K562 (cell line): Measurements from ENCODE around the gene TNFRSF13B. TPM values are rescaled to one million over a fixed set of nuclear protein-coding genes. Genes with fewer than 3 reads are reported as not detected.
A peak's percentile ranks its signal among the peaks of the same experiment; 100 is the strongest.

Source experiments
- ATAC-seq: fragments of 200-7000 bp; cut with Tn5 transposase; 3 replicates; pipeline ENCODE4 v1.9.1; 2020; ENCODE audit warnings: moderate library complexity
- BruUV-seq: library from RNA; stranded (reverse); fragments of 400-500 nt; replicated peaks from 2 replicates; lab custom pipeline; 2021; lab: Mats Ljungman, UMichigan
- CTCF ChIA-PET: fragments of 300-600 bp; formaldehyde crosslinking; extraction: SDS; loops from one replicate; lab custom pipeline; 2021; ENCODE audit warnings: low intra/inter-chr PET ratio; lab: Yijun Ruan, JAX
- POLR2A ChIA-PET: fragments of 300-600, 350-650 bp; sonication (Branson Sonifier 250); formaldehyde crosslinking; extraction: SDS; loops from one replicate; lab custom pipeline; 2021; ENCODE audit warnings: antibody characterized with exemption, inconsistent platforms; lab: Yijun Ruan, JAX
- DNase-seq, 4 experiments: peaks; one replicate each; pipeline versions ENCODE4 v3.0.0 to v3.0.0-alpha.2; 2011 to 2018; ENCODE audit warnings: low spot score in 3 of 4, mixed read lengths in 3 of 4; ENCODE audit errors: extremely low read depth in 1 of 4
- FAIRE-seq: peaks from 2 replicates; lab custom pipeline; 2011; peaks lifted over from hg19 to GRCh38; lab: Jason Lieb, UNC
- H2AFZ ChIP-seq: 2 replicates; pipeline ENCODE4 v1.6.0; 2011; ENCODE audit warnings: low read depth, low read length, control low read depth, inconsistent platforms
- H3K27ac ChIP-seq: fragments of 200-600 bp; 3 replicates; pipeline ENCODE4 v1.8.0; 2011; ENCODE audit warnings: low read depth, mild to moderate bottlenecking, control low read depth, inconsistent platforms, low read length, moderate library complexity, mixed read lengths; ENCODE audit errors: extremely low read depth
- H3K27me3 ChIP-seq, 2 experiments: fragments of 300-600 bp in 1 of 2; 2 replicates in 1 of 2; 3 replicates in 1 of 2; pipeline versions ENCODE4 v1.6.0 to v1.8.0; 2011; ENCODE audit warnings: inconsistent platforms in 2 of 2, low read length in 2 of 2, mild to moderate bottlenecking in 1 of 2, mixed read lengths in 1 of 2, moderate library complexity in 1 of 2; ENCODE audit not compliant: control insufficient read depth in 2 of 2, insufficient read depth in 2 of 2
- H3K36me3 ChIP-seq: fragments of 300-600 bp; 3 replicates; pipeline ENCODE4 v1.8.0; 2011; ENCODE audit warnings: mild to moderate bottlenecking, low read length, inconsistent platforms; ENCODE audit not compliant: control insufficient read depth, insufficient read depth
- H3K4me1 ChIP-seq, 2 experiments: fragments of 200-600 bp in 1 of 2; replicated peaks in 1 of 2; 2 replicates in 1 of 2; 3 replicates in 1 of 2; pipeline versions ENCODE4 v1.5.1 to v1.8.0; 2011; ENCODE audit warnings: inconsistent platforms in 2 of 2, low read length in 2 of 2, mild to moderate bottlenecking in 1 of 2, mixed read lengths in 1 of 2, moderate library complexity in 1 of 2; ENCODE audit not compliant: control insufficient read depth in 2 of 2, insufficient read depth in 2 of 2
- H3K4me2 ChIP-seq: 2 replicates; pipeline ENCODE4 v1.6.1; 2011; ENCODE audit warnings: low read length, control low read depth, inconsistent platforms, mixed read lengths; ENCODE audit not compliant: insufficient read depth
- H3K4me3 ChIP-seq: fragments of 200-600 bp; sonication (generic), shearing (Covaris generic); 2 replicates; pipeline ENCODE4 v1.5.1; 2016; ENCODE audit warnings: control low read depth, inconsistent platforms
- H3K79me2 ChIP-seq: fragments of 200-600 bp; 3 replicates; pipeline ENCODE4 v1.8.0; 2011; ENCODE audit warnings: low read length, inconsistent platforms; ENCODE audit not compliant: control insufficient read depth, insufficient read depth
- H3K9ac ChIP-seq, 2 experiments: 2 replicates each; pipeline versions ENCODE4 v1.6.0 to v1.6.1; 2011; ENCODE audit warnings: low read depth in 2 of 2, low read length in 2 of 2, control low read depth in 1 of 2, inconsistent platforms in 1 of 2, mild to moderate bottlenecking in 1 of 2, mixed read lengths in 1 of 2; ENCODE audit not compliant: insufficient read depth in 1 of 2
- H3K9me1 ChIP-seq: one replicate; pipeline ENCODE4 v1.6.0; 2011; ENCODE audit warnings: inconsistent platforms, mild to moderate bottlenecking, low read length, moderate library complexity; ENCODE audit not compliant: control insufficient read depth, insufficient read depth
- H3K9me3 ChIP-seq: replicated peaks from 2 replicates; pipeline ENCODE4 v1.5.1; 2011; ENCODE audit warnings: low read depth, low read length, inconsistent platforms; ENCODE audit not compliant: control insufficient read depth, insufficient read depth
- H4K20me1 ChIP-seq: replicated peaks from 2 replicates; pipeline ENCODE4 v1.6.1; 2011; ENCODE audit warnings: low read length, inconsistent platforms, mixed read lengths; ENCODE audit not compliant: control insufficient read depth, insufficient read depth
- DDX20 ChIP-seq: fragments of 450-650 bp; IDR thresholded peaks from 2 replicates; pipeline ENCODE4 v1.6.1; 2016; ENCODE audit warnings: missing genetic modification characterization, low read depth, mild to moderate bottlenecking, missing compliant biosample characterization, moderate library complexity
- EHMT2 ChIP-seq: fragments of 450-650 bp; IDR thresholded peaks from 2 replicates; pipeline ENCODE4 v1.6.1; 2018; ENCODE audit warnings: antibody characterized with exemption
- HDAC2 ChIP-seq: fragments of 450-650 bp; IDR thresholded peaks from 2 replicates; pipeline ENCODE4 v1.6.1; 2016; ENCODE audit warnings: mild to moderate bottlenecking
- NCOA6 ChIP-seq: fragments of 450-650 bp; IDR thresholded peaks from 2 replicates; pipeline ENCODE4 v1.6.1; 2017; ENCODE audit warnings: mild to moderate bottlenecking
- RBM25 ChIP-seq: fragments of 200-400 bp; formaldehyde crosslinking; IDR thresholded peaks from 2 replicates; pipeline ENCODE4 v1.6.1; 2018; ENCODE audit warnings: low read length, low read depth, moderate library complexity; ENCODE audit not compliant: severe bottlenecking
- SMARCC2 ChIP-seq: fragments of 450-650 bp; IDR thresholded peaks from 2 replicates; pipeline ENCODE4 v1.6.1; 2017; ENCODE audit warnings: antibody characterized with exemption, moderate library complexity, mild to moderate bottlenecking, low read depth
- ZC3H8 ChIP-seq: fragments of 450-650 bp; IDR thresholded peaks from 2 replicates; pipeline ENCODE4 v1.6.1; 2017
- ZNF316 ChIP-seq: fragments of 450-650 bp; IDR thresholded peaks from 2 replicates; pipeline ENCODE4 v1.6.1; 2016
- ZNF408 ChIP-seq: fragments of 250-450 bp; sonication (Bioruptor Pico); IDR thresholded peaks from 2 replicates; pipeline ENCODE4 v1.4.0; 2020; ENCODE audit warnings: low read depth, mild to moderate bottlenecking, moderate library complexity
- ZNF436 ChIP-seq: fragments of 250-450, 450-650 bp; sonication (Bioruptor Pico); formaldehyde crosslinking; IDR thresholded peaks from 2 replicates; pipeline ENCODE4 v1.7.0; 2020; ENCODE audit warnings: mild to moderate bottlenecking
- ZNF609 ChIP-seq: sonication (generic); formaldehyde crosslinking; IDR thresholded peaks from 2 replicates; pipeline ENCODE4 v1.8.1; 2023; ENCODE audit warnings: missing genetic modification reagents, mild to moderate bottlenecking, borderline replicate concordance
- WGBS: fragments of 100-300 bp; shearing (Covaris generic); methylation state at CpG from one replicate; pipeline ENCODE4 v1.1.6; 2016; ENCODE audit warnings: low coverage, mixed read lengths; ENCODE audit not compliant: insufficient coverage; ENCODE audit errors: missing lambda C conversion rate; 5-methylcytosine and 5-hydroxymethylcytosine counted together
- in situ Hi-C: fragments of 300-500 bp; cut with MboI; formaldehyde crosslinking; loops from 4 replicates; pipeline ENCODE4 v1.15.0; 2018; ENCODE audit warnings: inconsistent platforms, mixed read lengths
- intact Hi-C: fragments of 100-400 bp; cut with micrococcal nuclease; formaldehyde crosslinking; loops from 2 replicates; pipeline ENCODE4 v1.14.2; 2022
- polyA plus RNA-seq, 8 experiments: library from polyadenylated mRNA; depleted of rRNA in 4 of 8; stranded (reverse) in 5 of 8; unstranded in 3 of 8; fragments of >200 nt; fragmentation: Nextera tagmentation in 2 of 8; fragmentation: Illumina TruSeq in 1 of 8; extraction: Ambion mirVana in 2 of 8; extraction: Trizol in 1 of 8; gene quantifications; 2 replicates each; pipeline versions ENCODE4 v1.2.1 to v1.2.3, GENCODE V29; 2011 to 2014; ENCODE audit warnings: inconsistent platforms in 1 of 8, missing spikeins in 1 of 8
- total RNA-seq, 7 experiments: library from RNA; depleted of rRNA in 6 of 7; stranded (reverse); fragments of >200 nt in 6 of 7; fragmentation: Illumina TruSeq in 2 of 7; extraction: Trizol in 2 of 7; gene quantifications; 2 replicates each; pipeline versions ENCODE4 v1.2.1 to v1.2.3, GENCODE V29; 2011 to 2021; ENCODE audit warnings: low replicate concordance in 1 of 7

The TNFRSF13B gene
- total and polyA plus RNA-seq, 9 of the 15 experiments (the other 6 are each of a cell fraction or from before 2014, with no cell fraction given), result not detected

GRCh38 chr17:17018021-17018441 lies 46.1 kb upstream of the TNFRSF13B start:
- FAIRE-seq (no peak), DNase-seq (no peak), ATAC-seq (no peak)
- Histone ChIP-seq H3K4me1 (peaks cover 5 to 8% of the 10 kb centered on the region in 2 experiments; a peak in 4 of 5 replicates), H3K4me3 (no peak overlapping the region), H3K9ac (no peak overlapping the region), H3K9me1 (no peaks in the 10 kb centered on the region), H3K27ac (no peak overlapping the region), H3K27me3 (no peaks in the 10 kb centered on the region), H2AFZ (no peak overlapping the region), H3K4me2 (no peak overlapping the region), H4K20me1 (no peaks in the 10 kb centered on the region), H3K36me3 (no peaks in the 10 kb centered on the region), H3K79me2 (no peaks in the 10 kb centered on the region), H3K9me3 (no peaks in the 10 kb centered on the region)
- no TSS peak for BruUV-seq
- CTCF ChIA-PET, result no interaction called here
- 27% methylated on average over 6 of the region's 11 CpGs for WGBS
- in situ Hi-C loops, result no loop called here
- intact Hi-C loops, result no loop called here
- POLR2A ChIA-PET, result interaction anchor here (0.6 to 0.7 kb wide), 2 partner anchors 521 to 598 kb away, joined by 3 to 5 read pairs; no protein-coding TSS in a partner anchor
- TF ChIP-seq ZNF316 (0 out of 2 replicates have a peak, but pooled peaks have one; percentile 19), EHMT2 (no peak), SMARCC2 (no peak)

- H3K36me3 ChIP-seq, result no peaks in the 10 kb centered on the region
- 37% methylated on average over 5 of the region's 8 CpGs for WGBS
- no peak overlapping the region for H2AFZ ChIP-seq
- POLR2A ChIA-PET, result interaction anchor here (0.6 to 0.7 kb wide), 2 partner anchors 522 to 615 kb away, joined by 3 to 5 read pairs; no protein-coding TSS in a partner anchor
- H3K27ac ChIP-seq, result no peak overlapping the region
- ATAC-seq (no peak), DNase-seq (no peak), FAIRE-seq (no peak)
- CTCF ChIA-PET, result no interaction called here
- H3K79me2 ChIP-seq, result no peaks in the 10 kb centered on the region
- H3K27me3 ChIP-seq, result no peaks in the 10 kb centered on the region
- intact Hi-C loops (no loop called here), in situ Hi-C loops (no loop called here)
- BruUV-seq, result no TSS peak
- no peak overlapping the region for H3K4me3 ChIP-seq
- H3K4me2 ChIP-seq, result no peak overlapping the region
- no peak overlapping the region for H3K9ac ChIP-seq
- no peaks in the 10 kb centered on the region for H4K20me1 ChIP-seq
- H3K9me1 ChIP-seq, result no peaks in the 10 kb centered on the region
- TF ChIP-seq RBM25, result peak; percentile 28
- TF ChIP-seq ZNF408 (CRISPR knock-in tag), result no peak
- TF ChIP-seq ZNF609 (CRISPR knock-in tag), result no peak
- TF ChIP-seq ZC3H8, result no peak
- TF ChIP-seq ZNF436 (CRISPR knock-in tag), result no peak
- no peak for TF ChIP-seq NCOA6
- no peak for TF ChIP-seq DDX20
- TF ChIP-seq HDAC2, result no peak
- peaks cover 5 to 8% of the 10 kb centered on the region in 2 experiments; a peak in 4 of 5 replicates for H3K4me1 ChIP-seq
- no peaks in the 10 kb centered on the region for H3K9me3 ChIP-seq
Observed at GRCh38 chr17:17017343-17018014, 45.6 kb upstream of the TNFRSF13B start.
